HepG2 (cell line): ENCODE results near the gene TMEM87A. TPM values are rescaled to one million over a fixed set of nuclear protein-coding genes. Genes with fewer than 3 reads are reported as not detected.

Source experiments
- CENPT ChIP-seq: sonication (generic); formaldehyde crosslinking; IDR thresholded peaks from 2 replicates; pipeline ENCODE4 v1.8.0; 2022; ENCODE audit warnings: low read depth, mild to moderate bottlenecking, moderate library complexity, missing genetic modification reagents
- FOXA1 ChIP-seq, 2 experiments: fragments of 450-650 bp in 1 of 2; sonication (generic) in 1 of 2; formaldehyde crosslinking in 1 of 2; IDR thresholded peaks; 2 replicates each; pipeline versions ENCODE4 v1.4.0 to v1.6.1; 2016 to 2020; ENCODE audit warnings: missing genetic modification reagents in 1 of 2
- HNF4A ChIP-seq: sonication (generic); formaldehyde crosslinking; IDR thresholded peaks from 2 replicates; pipeline ENCODE4 v1.4.0; 2020; ENCODE audit warnings: missing genetic modification reagents
- KDM6A ChIP-seq: IDR thresholded peaks from 2 replicates; pipeline ENCODE4 v1.6.1; 2016; ENCODE audit warnings: low read depth
- MEF2D ChIP-seq: sonication (generic); formaldehyde crosslinking; IDR thresholded peaks from 2 replicates; pipeline ENCODE4 v1.5.1; 2020; ENCODE audit warnings: mild to moderate bottlenecking, missing genetic modification reagents
- MEIS2 ChIP-seq: sonication (generic); formaldehyde crosslinking; IDR thresholded peaks from 2 replicates; pipeline ENCODE4 v1.9.0; 2021; ENCODE audit warnings: mild to moderate bottlenecking, missing genetic modification reagents
- MLXIP ChIP-seq: sonication (generic); formaldehyde crosslinking; IDR thresholded peaks from 2 replicates; pipeline ENCODE4 v1.9.0; 2021; ENCODE audit warnings: missing genetic modification reagents, borderline replicate concordance
- PHF5A ChIP-seq: IDR thresholded peaks from one replicate; pipeline ENCODE4 v1.6.1; 2018; ENCODE audit warnings: low read depth, missing genetic modification reagents; ENCODE audit not compliant: unreplicated experiment
- PLRG1 ChIP-seq: fragments of 450-650 bp; conservative IDR thresholded peaks from 2 replicates; pipeline ENCODE4 v1.6.1; 2016
- RARG ChIP-seq: sonication (generic); formaldehyde crosslinking; IDR thresholded peaks from 2 replicates; pipeline ENCODE4 v1.4.0; 2020; ENCODE audit warnings: low read depth, mild to moderate bottlenecking, missing genetic modification reagents
- TBX3 ChIP-seq: fragments of 450-650 bp; IDR thresholded peaks from 2 replicates; pipeline ENCODE4 v1.6.1; 2017; ENCODE audit warnings: antibody characterized with exemption, mild to moderate bottlenecking, inconsistent platforms, borderline replicate concordance
- THAP11 ChIP-seq: IDR thresholded peaks from 2 replicates; pipeline ENCODE4 v1.6.1; 2016; ENCODE audit warnings: missing biosample characterization, missing genetic modification reagents
- YY1 ChIP-seq: IDR thresholded peaks from 2 replicates; pipeline ENCODE4 v1.6.1; 2011; ENCODE audit warnings: low read length, low read depth, moderate library complexity, mild to moderate bottlenecking; ENCODE audit not compliant: insufficient read depth, insufficient replicate concordance
- ZBTB38 ChIP-seq: sonication (generic); formaldehyde crosslinking; IDR thresholded peaks from 2 replicates; pipeline ENCODE4 v1.5.1; 2020; ENCODE audit warnings: mild to moderate bottlenecking, missing genetic modification reagents
- ZBTB7A ChIP-seq: sonication (generic); formaldehyde crosslinking; IDR thresholded peaks from 2 replicates; pipeline ENCODE4 v1.8.0; 2022; ENCODE audit warnings: mild to moderate bottlenecking, missing genetic modification reagents
- ZNF451 ChIP-seq: sonication (generic); formaldehyde crosslinking; IDR thresholded peaks from 2 replicates; pipeline ENCODE4 v1.5.0; 2020; ENCODE audit warnings: mild to moderate bottlenecking, missing genetic modification reagents
- ZNF569 ChIP-seq: sonication (generic); formaldehyde crosslinking; IDR thresholded peaks from 2 replicates; pipeline ENCODE4 v1.5.0; 2020; ENCODE audit warnings: mild to moderate bottlenecking, missing genetic modification reagents, moderate library complexity, borderline replicate concordance
- ZNF605 ChIP-seq: sonication (generic); formaldehyde crosslinking; IDR thresholded peaks from 2 replicates; pipeline ENCODE4 v1.8.0; 2022; ENCODE audit warnings: mild to moderate bottlenecking, missing genetic modification reagents
- ZNF775 ChIP-seq: sonication (generic); formaldehyde crosslinking; IDR thresholded peaks from 2 replicates; pipeline ENCODE4 v1.4.0; 2020; ENCODE audit warnings: missing genetic modification reagents, mild to moderate bottlenecking, moderate library complexity, borderline replicate concordance
- polyA plus RNA-seq, 8 experiments: library from polyadenylated mRNA; depleted of rRNA in 3 of 8; stranded (reverse) in 7 of 8; unstranded in 1 of 8; fragments of >200 nt; fragmentation: Illumina TruSeq in 4 of 8; extraction: Trizol in 4 of 8; gene quantifications; 2 replicates each; pipeline versions ENCODE4 v1.2.1 to v1.2.3, GENCODE V29; 2011 to 2016; ENCODE audit warnings: low read depth in 4 of 8, missing spikeins in 1 of 8, mixed read lengths in 1 of 8; ENCODE audit not compliant: insufficient read depth in 1 of 8
- total RNA-seq, 5 experiments: library from RNA; depleted of rRNA; stranded (reverse); fragments of >200 nt; fragmentation: Illumina TruSeq; extraction: Trizol; gene quantifications; 2 replicates each; pipeline ENCODE4 v1.2.3, GENCODE V29; 2016; ENCODE audit warnings: low read depth in 1 of 5
- TF ChIP-seq, protein P1 (sequence below): sonication (generic); formaldehyde crosslinking; IDR thresholded peaks from 2 replicates; pipeline ENCODE4 v1.9.0; 2021; ENCODE audit warnings: missing genetic modification reagents, borderline replicate concordance
- TF ChIP-seq, protein P2 (sequence below): IDR thresholded peaks from 2 replicates; pipeline ENCODE4 v1.6.1; 2016; ENCODE audit warnings: low read depth, borderline replicate concordance
- TF ChIP-seq, protein P3 (sequence below): sonication (generic); formaldehyde crosslinking; IDR thresholded peaks from 2 replicates; pipeline ENCODE4 v1.5.0; 2020; ENCODE audit warnings: missing genetic modification reagents
- TF ChIP-seq, protein P4 (sequence below): sonication (generic); formaldehyde crosslinking; IDR thresholded peaks from 2 replicates; pipeline ENCODE4 v1.4.0; 2020; ENCODE audit warnings: missing genetic modification reagents

Gene TMEM87A
- total and polyA plus RNA-seq, 2 of the 13 experiments (the other 11 are each of a cell fraction or from before 2014, with no cell fraction given): 20.2 to 42.8 TPM

- TF ChIP-seq YY1: peak; percentile 73
- TF ChIP-seq MEIS2: 0 out of 2 replicates have a peak, but pooled peaks have one; percentile 17
- no peak for TF ChIP-seq ZNF569 (CRISPR knock-in tag)
- TF ChIP-seq, protein P1, sequence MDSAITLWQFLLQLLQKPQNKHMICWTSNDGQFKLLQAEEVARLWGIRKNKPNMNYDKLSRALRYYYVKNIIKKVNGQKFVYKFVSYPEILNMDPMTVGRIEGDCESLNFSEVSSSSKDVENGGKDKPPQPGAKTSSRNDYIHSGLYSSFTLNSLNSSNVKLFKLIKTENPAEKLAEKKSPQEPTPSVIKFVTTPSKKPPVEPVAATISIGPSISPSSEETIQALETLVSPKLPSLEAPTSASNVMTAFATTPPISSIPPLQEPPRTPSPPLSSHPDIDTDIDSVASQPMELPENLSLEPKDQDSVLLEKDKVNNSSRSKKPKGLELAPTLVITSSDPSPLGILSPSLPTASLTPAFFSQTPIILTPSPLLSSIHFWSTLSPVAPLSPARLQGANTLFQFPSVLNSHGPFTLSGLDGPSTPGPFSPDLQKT: no peak
- TF ChIP-seq FOXA1 (IDR thresholded peaks at IDR 0.05): no peak
- TF ChIP-seq FOXA1 (CRISPR knock-in tag; IDR thresholded peaks at IDR 0.05): no peak
- TF ChIP-seq MLXIP (CRISPR knock-in tag): no peak
- TF ChIP-seq, protein P2, sequence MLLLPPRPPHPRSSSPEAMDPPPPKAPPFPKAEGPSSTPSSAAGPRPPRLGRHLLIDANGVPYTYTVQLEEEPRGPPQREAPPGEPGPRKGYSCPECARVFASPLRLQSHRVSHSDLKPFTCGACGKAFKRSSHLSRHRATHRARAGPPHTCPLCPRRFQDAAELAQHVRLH (CRISPR knock-in tag): peak; percentile 64; the same call in 1 of the 2 replicates
- no peak for TF ChIP-seq MEF2D
- TF ChIP-seq, protein P3, sequence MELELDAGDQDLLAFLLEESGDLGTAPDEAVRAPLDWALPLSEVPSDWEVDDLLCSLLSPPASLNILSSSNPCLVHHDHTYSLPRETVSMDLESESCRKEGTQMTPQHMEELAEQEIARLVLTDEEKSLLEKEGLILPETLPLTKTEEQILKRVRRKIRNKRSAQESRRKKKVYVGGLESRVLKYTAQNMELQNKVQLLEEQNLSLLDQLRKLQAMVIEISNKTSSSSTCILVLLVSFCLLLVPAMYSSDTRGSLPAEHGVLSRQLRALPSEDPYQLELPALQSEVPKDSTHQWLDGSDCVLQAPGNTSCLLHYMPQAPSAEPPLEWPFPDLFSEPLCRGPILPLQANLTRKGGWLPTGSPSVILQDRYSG: no peak
- 0 out of 2 replicates have a peak, but pooled peaks have one; percentile 43 for TF ChIP-seq ZBTB7A (CRISPR knock-in tag)
- peak; percentile 79 for TF ChIP-seq THAP11
- no peak for TF ChIP-seq PLRG1
- 0 out of 2 replicates have a peak, but pooled peaks have one; percentile 22 for TF ChIP-seq ZNF451
- TF ChIP-seq TBX3: no peak
- no peak for TF ChIP-seq HNF4A (CRISPR knock-in tag)
- no peak for TF ChIP-seq KDM6A
- TF ChIP-seq, protein P4, sequence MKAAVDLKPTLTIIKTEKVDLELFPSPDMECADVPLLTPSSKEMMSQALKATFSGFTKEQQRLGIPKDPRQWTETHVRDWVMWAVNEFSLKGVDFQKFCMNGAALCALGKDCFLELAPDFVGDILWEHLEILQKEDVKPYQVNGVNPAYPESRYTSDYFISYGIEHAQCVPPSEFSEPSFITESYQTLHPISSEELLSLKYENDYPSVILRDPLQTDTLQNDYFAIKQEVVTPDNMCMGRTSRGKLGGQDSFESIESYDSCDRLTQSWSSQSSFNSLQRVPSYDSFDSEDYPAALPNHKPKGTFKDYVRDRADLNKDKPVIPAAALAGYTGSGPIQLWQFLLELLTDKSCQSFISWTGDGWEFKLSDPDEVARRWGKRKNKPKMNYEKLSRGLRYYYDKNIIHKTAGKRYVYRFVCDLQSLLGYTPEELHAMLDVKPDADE (CRISPR knock-in tag): no peak
- TF ChIP-seq PHF5A (CRISPR knock-in tag): no peak
- TF ChIP-seq ZNF775 (CRISPR knock-in tag): no peak
- TF ChIP-seq ZBTB38 (CRISPR knock-in tag): peak; percentile 39; the same call in 1 of the 2 replicates
- TF ChIP-seq CENPT (CRISPR knock-in tag): no peak
- TF ChIP-seq RARG (CRISPR knock-in tag): no peak
- TF ChIP-seq ZNF605 (CRISPR knock-in tag): no peak
Measured at GRCh38 chr15:42207674-42208579, 65.3 kb downstream of the TMEM87A start, which contains the start of gene VPS39 (continued).
